GM10266 (cell line): ENCODE measurements around the gene NMD3.
"Not testable (repeated sequence)": the region's sequence is repeated elsewhere in the genome, so short reads cannot be mapped to it uniquely, and the experiment has no call there.

Experiments used
- DNase-seq: peaks from one replicate; pipeline ENCODE4 v3.0.0; 2012; ENCODE audit errors: extremely low spot score
- CTCF ChIP-seq: IDR thresholded peaks from 2 replicates; pipeline ENCODE4 v1.5.1; 2012; ENCODE audit warnings: mild to moderate bottlenecking, low read depth; ENCODE audit not compliant: control insufficient read depth, insufficient read depth; ENCODE audit errors: missing control alignments

The NMD3 gene

GRCh38 chr3:161275919-161276318 is 54.8 kb downstream of the NMD3 start:
- TF ChIP-seq CTCF: no peak

GRCh38 chr3:161282387-161282786 is 61.3 kb downstream of the NMD3 start:
- not testable (repeated sequence) for DNase-seq

More at GRCh38 chr3:161275919-161276318, 54.8 kb downstream of the NMD3 start:
- no peak for DNase-seq

DNA sequence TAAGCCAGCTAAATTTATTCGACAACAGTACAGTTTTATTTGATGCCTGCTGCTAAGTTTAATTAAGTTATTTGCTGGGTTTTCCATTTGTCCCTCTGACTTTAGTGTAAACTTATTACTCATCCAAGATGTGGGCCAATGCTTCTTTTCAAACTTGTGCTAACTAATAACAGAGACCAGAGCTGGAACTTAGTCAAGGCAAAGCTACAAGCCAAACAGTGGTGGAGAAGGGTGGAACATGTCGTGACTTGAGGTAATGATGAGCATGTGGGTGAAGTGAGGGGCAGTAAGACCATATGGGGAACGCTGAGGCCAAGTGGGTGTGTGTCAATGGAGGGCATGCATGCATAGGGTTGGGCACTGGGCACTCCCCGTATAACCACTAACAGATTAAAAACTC is 63.9 kb downstream of the NMD3 start:
- TF ChIP-seq CTCF: no peak
- DNase-seq: no peak

- no peak for DNase-seq
- no peak for TF ChIP-seq CTCF
Observed at GRCh38 chr3:161289174-161289573, 68.1 kb downstream of the NMD3 start.

DNA sequence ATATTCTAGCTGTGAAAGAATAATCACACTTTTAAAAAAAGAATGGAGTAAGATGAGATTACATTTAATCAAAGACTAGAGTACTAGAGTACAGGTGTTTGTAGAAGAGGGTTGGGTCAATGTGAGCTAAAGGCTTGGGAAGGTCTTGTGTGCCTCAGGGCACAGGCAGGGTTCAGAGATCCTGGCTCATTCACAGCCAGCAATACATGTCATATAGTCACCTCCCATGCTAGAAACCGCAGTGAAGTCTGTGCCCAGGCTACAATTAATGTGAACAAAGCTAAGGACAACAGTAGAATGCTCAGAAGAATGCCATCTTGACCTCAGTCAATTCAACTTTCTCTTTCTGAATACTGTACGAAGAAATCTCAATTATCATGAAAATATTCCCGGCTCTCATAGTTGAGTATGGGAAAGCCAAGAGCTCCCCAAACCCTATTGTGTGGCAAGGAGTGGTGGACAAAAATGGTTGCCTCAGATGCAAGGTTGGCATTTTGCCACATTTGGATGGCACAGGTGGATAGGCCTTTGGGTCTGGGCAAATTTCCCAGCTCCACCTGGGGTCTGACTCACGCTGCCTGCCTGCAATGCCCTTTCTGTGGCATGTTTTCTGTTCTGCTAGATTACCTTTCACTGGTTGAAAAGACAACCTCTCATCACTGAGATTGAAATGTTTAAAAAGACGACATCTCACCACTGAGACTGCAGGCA is 70.2 kb downstream of the NMD3 start:
- no peak for TF ChIP-seq CTCF
- no peak for DNase-seq

- TF ChIP-seq CTCF: no peak
- no peak for DNase-seq
Observed at GRCh38 chr3:161293381-161293780, 72.3 kb downstream of the NMD3 start.

DNA sequence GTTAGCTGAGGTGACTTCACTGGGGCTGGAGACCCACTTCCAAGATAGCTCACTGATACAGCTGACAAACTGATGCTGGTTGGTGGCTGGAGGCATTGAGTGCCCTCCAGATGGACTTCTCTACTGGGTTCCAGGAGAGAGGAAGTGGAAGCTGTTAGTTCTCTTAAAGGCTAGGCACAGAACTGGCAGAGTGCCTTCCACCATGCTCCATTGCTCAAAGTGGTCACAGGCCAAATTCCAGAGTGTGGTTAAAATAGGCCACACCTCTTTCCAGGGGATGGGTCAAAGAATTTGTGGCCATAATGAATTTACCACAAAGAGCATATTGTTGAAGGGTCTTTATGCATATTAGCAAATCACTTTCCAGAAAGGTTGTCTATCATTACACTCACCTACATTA is 74.2 kb downstream of the NMD3 start:
- TF ChIP-seq CTCF: no peak
- no peak for DNase-seq

- no peak for DNase-seq
Observed at GRCh38 chr3:161296814-161297213, 75.7 kb downstream of the NMD3 start.

More at GRCh38 chr3:161296814-161297213, 75.7 kb downstream of the NMD3 start:
- no peak for TF ChIP-seq CTCF
